Stomach smooth muscle (tissue), 2 donors: Measurements from ENCODE around the gene HEATR5A.
"Not testable (repeated sequence)": the region's sequence is repeated elsewhere in the genome, so short reads cannot be mapped to it uniquely, and the experiment has no call there.

ENCODE experiments used
- H3K27ac ChIP-seq: one replicate; pipeline ENCODE4 v1.7.0; 2013; ENCODE audit warnings: mild to moderate bottlenecking, low read length, inconsistent platforms
- H3K27me3 ChIP-seq, 2 donors: one replicate each; pipeline ENCODE4 v1.7.0; 2013; ENCODE audit warnings: low read length in 2 of 2; ENCODE audit not compliant: insufficient read depth in 2 of 2, control insufficient read depth in 1 of 2
- H3K36me3 ChIP-seq, 2 donors: one replicate each; pipeline ENCODE4 v1.7.0; 2013; ENCODE audit warnings: low read length in 2 of 2; ENCODE audit not compliant: control insufficient read depth in 2 of 2, insufficient read depth in 2 of 2
- H3K4me1 ChIP-seq: one replicate; pipeline ENCODE4 v1.7.0; 2013; ENCODE audit warnings: low read length; ENCODE audit not compliant: control insufficient read depth, insufficient read depth
- H3K4me3 ChIP-seq, 2 donors: one replicate each; pipeline ENCODE4 v1.7.0; 2013; ENCODE audit warnings: low read length in 2 of 2
- H3K9ac ChIP-seq, 2 donors: one replicate each; pipeline ENCODE4 v1.7.0; 2013; ENCODE audit warnings: low read length in 2 of 2, mild to moderate bottlenecking in 1 of 2
- H3K9me3 ChIP-seq, 2 donors: one replicate each; pipeline ENCODE4 v1.7.0; 2013; ENCODE audit warnings: low read length in 2 of 2; ENCODE audit not compliant: control insufficient read depth in 2 of 2
- donor health status: healthy.
- donor health status: Pancreatic carcinoma.

Gene HEATR5A

GRCh38 chr14:31329876-31330521 is 90.4 kb downstream of the HEATR5A start:
- H3K9ac ChIP-seq, H3K36me3 ChIP-seq: not testable (repeated sequence)

DNA sequence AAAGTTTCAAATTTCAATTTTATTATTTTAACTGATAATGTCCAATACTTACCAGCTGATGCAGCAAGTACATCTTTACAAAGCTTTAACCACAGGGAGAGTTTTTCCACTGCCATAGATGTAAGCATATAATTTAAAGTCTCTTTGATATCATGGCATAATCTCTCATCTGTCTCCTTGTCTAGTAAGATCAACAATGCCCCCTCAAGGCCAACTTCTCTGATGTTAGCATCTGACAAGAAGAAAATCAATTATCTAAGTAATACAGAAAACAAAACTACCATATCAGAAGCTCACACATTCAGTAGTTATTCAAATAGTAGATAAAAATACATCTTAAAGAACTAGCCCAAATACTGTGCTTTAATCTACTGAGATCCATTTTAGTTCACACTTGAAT is 94.2 kb downstream of the HEATR5A start:
- Histone ChIP-seq H3K4me1 (no peaks in the 10 kb centered on the region), H3K9me3 (no peaks in the 10 kb centered on the region), H3K27ac (no peak overlapping the region), H3K4me3 (no peak overlapping the region), H3K27me3 (no peaks in the 10 kb centered on the region), H3K36me3 (peaks cover 2 to 5% of the 10 kb centered on the region in 2 donors), H3K9ac (no peak overlapping the region)

More at GRCh38 chr14:31329876-31330521, 90.4 kb downstream of the HEATR5A start:
- not testable (repeated sequence) for H3K27me3 ChIP-seq, H3K4me3 ChIP-seq, H3K27ac ChIP-seq, H3K4me1 ChIP-seq, H3K9me3 ChIP-seq

- Histone ChIP-seq H3K27me3 (no peaks in the 10 kb centered on the region), H3K4me1 (no peaks in the 10 kb centered on the region), H3K9me3 (no peaks in the 10 kb centered on the region), H3K9ac (no peak overlapping the region), H3K27ac (no peak overlapping the region), H3K4me3 (no peak overlapping the region), H3K36me3 (peaks cover 5 to 8% of the 10 kb centered on the region in 2 donors)
Measured at GRCh38 chr14:31323419-31323818, 96.9 kb downstream of the HEATR5A start.

DNA sequence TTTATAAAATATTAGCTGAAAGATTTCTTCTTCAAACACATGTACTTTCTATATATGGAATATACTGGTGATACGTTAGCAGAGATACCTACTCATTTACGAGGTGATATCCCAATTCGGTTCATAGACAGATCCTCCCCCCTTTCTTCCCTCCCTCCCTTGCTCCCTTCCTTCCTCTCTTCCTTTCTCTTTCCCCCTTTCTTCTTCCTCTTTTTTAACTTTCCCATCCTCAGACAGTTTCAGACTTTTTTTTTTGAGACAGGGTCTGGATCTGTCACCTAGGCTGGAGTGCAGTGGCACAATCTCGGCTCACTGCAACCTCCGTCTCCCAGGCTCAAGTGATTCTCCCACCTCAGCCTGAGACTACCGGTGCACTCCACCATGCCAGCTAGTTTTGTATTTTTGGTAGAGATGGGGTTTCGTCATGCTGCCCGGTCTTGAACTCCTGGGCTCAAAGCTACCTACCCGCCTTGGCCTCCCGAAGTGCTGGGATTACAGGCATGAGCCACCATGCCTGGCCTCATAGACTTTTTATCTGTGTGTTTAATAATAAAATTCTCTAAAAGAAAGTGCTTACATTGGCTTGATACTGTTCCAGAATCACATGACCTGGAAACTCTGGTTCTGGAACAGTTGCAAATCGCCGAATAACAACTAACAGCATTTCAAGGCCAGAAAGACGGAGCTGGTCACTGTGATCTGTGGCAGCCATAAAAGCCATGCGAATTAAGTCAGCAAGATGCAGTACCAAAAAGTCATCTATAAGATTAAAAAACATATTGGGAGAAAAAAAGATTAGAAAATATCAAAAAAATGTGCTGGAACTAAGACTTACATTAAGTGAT is 99.2 kb downstream of the HEATR5A start:
- no peak overlapping the region for H3K9ac ChIP-seq
- H3K36me3 ChIP-seq, result peaks cover 9 to 11% of the 10 kb centered on the region in 2 donors

DNA sequence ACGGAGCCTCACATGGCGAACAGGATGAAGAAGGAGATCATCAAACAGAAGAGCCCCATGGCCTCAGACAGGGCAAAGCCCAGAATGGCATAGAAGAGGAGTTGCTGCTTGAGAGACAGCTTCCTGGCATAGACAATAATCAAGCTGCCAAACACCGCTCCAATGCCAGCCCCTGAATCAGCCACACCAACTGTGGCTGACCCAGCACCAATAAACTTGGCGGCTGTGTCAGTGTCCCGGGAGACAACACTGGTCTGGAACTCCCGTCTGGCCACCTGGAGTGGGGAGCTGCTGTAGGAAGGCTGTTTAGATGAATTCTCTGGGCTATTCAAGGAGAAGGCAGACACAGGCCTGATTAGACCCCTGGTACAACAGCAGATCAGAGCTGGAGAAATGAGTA is 100.1 kb downstream of the HEATR5A start:
- peaks cover 9 to 13% of the 10 kb centered on the region in 2 donors for H3K36me3 ChIP-seq
- H3K9me3 ChIP-seq, result no peaks in the 10 kb centered on the region
- H3K27me3 ChIP-seq, result no peaks in the 10 kb centered on the region
- H3K27ac ChIP-seq, result no peak overlapping the region
- H3K9ac ChIP-seq, result no peak overlapping the region
- H3K4me1 ChIP-seq, result no peaks in the 10 kb centered on the region
- no peak overlapping the region for H3K4me3 ChIP-seq

More for the DNA sequence above, 99.2 kb downstream of the HEATR5A start:
- no peaks in the 10 kb centered on the region for H3K27me3 ChIP-seq
- H3K4me1 ChIP-seq, result no peaks in the 10 kb centered on the region
- no peaks in the 10 kb centered on the region for H3K9me3 ChIP-seq
- no peak overlapping the region for H3K4me3 ChIP-seq
- no peak overlapping the region for H3K27ac ChIP-seq

DNA sequence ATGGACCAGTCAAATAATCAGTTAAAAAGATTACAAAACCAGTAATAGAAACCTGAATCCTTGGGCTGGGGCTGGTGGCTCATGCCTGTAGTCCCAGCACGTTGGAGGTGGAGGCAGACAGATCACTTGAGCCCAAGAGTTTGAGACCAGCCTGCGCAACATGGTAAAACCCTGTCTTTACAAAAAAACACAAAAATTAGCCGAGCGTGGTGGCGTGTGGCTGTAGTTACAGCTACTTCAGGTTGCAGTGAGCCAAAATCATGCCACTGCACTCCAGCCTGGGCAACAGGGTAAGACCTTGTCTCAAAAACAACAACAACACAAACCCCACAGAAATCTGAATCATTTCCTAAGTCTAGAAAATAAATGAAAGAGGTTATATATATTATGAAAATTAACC is 100.6 kb downstream of the HEATR5A start:
- H3K9ac ChIP-seq, result no peak overlapping the region
- H3K27ac ChIP-seq, result no peak overlapping the region
- no peak overlapping the region for H3K4me3 ChIP-seq
- H3K4me1 ChIP-seq, result no peaks in the 10 kb centered on the region
- H3K27me3 ChIP-seq, result no peaks in the 10 kb centered on the region
- H3K36me3 ChIP-seq, result peaks cover 9 to 17% of the 10 kb centered on the region in 2 donors
- no peaks in the 10 kb centered on the region for H3K9me3 ChIP-seq

DNA sequence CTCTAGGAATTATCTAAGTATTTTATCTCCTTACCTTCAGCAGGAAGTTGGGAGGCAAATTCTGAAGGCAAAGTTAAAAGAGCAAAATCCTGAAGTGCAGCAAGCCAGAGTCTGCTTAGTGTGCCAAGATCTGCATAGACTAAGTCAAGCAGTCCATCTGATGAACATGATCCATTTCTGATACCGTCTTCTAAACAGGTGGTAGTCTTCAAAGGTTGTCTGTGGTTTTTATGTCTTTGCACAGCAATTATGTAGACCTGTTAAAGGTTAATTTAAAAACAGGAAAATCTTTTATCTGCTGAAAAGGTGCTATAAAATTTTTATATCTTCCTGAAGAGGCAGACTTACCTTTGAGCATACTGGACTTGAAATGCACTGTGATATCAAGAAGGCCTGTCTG is 107.4 kb downstream of the HEATR5A start:
- no peaks in the 10 kb centered on the region for H3K4me1 ChIP-seq
- H3K27ac ChIP-seq, result no peak overlapping the region
- H3K9ac ChIP-seq, result no peak overlapping the region
- no peaks in the 10 kb centered on the region for H3K9me3 ChIP-seq
- H3K36me3 ChIP-seq, result peaks cover 4 to 31% of the 10 kb centered on the region in 2 donors
- H3K27me3 ChIP-seq, result no peaks in the 10 kb centered on the region
- no peak overlapping the region for H3K4me3 ChIP-seq

DNA sequence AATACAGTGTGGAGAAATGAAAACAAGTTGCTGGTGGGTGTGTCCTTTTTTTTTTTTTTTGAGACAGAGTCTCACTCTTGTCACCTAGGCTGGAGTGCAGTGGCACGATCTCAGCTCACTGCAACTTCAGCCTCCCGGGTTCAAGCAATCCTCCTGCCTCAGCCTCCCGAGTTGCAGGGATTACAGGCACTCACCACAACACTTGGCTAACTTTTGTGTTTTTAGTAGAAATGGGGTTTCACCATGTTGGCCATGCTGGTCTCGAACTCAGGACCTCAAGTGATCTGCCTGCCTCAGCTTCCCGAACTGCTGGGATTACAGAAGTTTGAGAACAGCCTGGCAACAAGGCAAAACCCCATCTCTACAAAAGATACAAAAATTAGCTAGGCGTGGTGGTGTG is 108.0 kb downstream of the HEATR5A start:
- H3K9ac ChIP-seq, result not testable (repeated sequence)

GRCh38 chr14:31307618-31308017 is 112.7 kb downstream of the HEATR5A start:
- H3K9me3 ChIP-seq, result no peaks in the 10 kb centered on the region
- no peaks in the 10 kb centered on the region for H3K4me1 ChIP-seq
- H3K4me3 ChIP-seq, result no peak overlapping the region
- H3K27ac ChIP-seq, result no peak overlapping the region
- H3K36me3 ChIP-seq, result peaks cover 13 to 27% of the 10 kb centered on the region in 2 donors
- H3K27me3 ChIP-seq, result no peaks in the 10 kb centered on the region
- H3K9ac ChIP-seq, result no peak overlapping the region

More for the DNA sequence above, 108.0 kb downstream of the HEATR5A start:
- not testable (repeated sequence) for H3K27me3 ChIP-seq, H3K4me3 ChIP-seq, H3K9me3 ChIP-seq, H3K4me1 ChIP-seq, H3K27ac ChIP-seq
- peaks cover 4 to 34% of the 10 kb centered on the region in 2 donors for H3K36me3 ChIP-seq

DNA sequence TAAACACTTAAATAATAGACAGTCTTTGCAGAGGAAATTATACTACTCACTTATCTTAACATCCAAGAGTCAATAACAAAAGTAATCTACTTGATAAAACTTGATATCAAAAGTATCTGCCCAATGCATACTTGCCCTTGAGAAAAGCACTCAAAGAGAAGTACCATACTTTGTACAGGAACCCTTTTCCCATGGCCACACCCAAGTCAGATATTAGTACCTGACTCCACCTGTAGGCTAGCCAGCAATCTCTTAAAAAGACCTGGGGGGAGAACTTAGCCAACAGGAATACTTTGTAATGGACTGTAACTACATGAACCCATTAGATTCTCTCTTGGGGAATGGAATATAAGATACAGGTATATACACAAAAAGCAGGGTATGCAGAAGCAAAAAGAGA is 113.2 kb downstream of the HEATR5A start:
- H3K36me3 ChIP-seq, result peaks cover 14 to 24% of the 10 kb centered on the region in 2 donors

DNA sequence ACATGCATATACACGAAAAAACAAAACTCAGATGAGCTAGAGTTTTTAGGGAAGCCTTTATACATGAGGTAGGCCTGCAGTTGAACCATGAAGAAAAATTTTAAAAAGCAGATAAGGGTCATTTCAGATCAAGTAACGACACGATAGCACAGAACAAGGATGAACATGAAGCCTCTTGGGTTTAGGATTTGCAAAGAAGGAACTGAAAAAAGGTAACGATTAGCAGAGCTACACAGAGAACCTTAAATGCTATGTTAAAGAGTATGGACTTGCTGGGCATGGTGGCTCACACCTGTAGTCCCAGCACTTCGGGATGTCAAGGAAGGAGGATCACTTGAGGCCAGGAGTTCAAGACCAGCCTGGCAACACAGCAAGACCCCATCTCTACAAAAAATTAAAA is 116.7 kb downstream of the HEATR5A start:
- no peak overlapping the region for H3K4me3 ChIP-seq
- peaks cover 12 to 23% of the 10 kb centered on the region in 2 donors for H3K36me3 ChIP-seq
- H3K27ac ChIP-seq, result no peak overlapping the region
- H3K27me3 ChIP-seq, result no peaks in the 10 kb centered on the region
- H3K4me1 ChIP-seq, result no peaks in the 10 kb centered on the region
- no peaks in the 10 kb centered on the region for H3K9me3 ChIP-seq
- H3K9ac ChIP-seq, result no peak overlapping the region

More for the DNA sequence above, 113.2 kb downstream of the HEATR5A start:
- Histone ChIP-seq H3K4me1 (no peaks in the 10 kb centered on the region), H3K9me3 (no peaks in the 10 kb centered on the region), H3K4me3 (no peak overlapping the region), H3K27ac (no peak overlapping the region), H3K27me3 (no peaks in the 10 kb centered on the region), H3K9ac (no peak overlapping the region)
